ENCODE results near the gene RAD51B. TPM values are rescaled to one million over a fixed set of nuclear protein-coding genes. Genes with fewer than 3 reads are reported as not detected.
A peak's percentile ranks its signal among the peaks of the same experiment; 100 is the strongest.

RAD51B gene
- total RNA-seq, 2 donors from 2014 or later, result 22.8 to 33.8 TPM

GRCh38 chr14:68603533-68604360 is 784.2 kb downstream of the RAD51B start:
- Histone ChIP-seq H3K36me3 (ENCODE audit: control insufficient read depth, insufficient read depth, low read length) (no peaks in the 10 kb centered on the region), H3K9me3 (ENCODE audit: control insufficient read depth, low read length) (no peaks in the 10 kb centered on the region), H3K27me3 (ENCODE audit: control insufficient read depth, insufficient read depth, low read length, poor library complexity, severe bottlenecking) (no peaks in the 10 kb centered on the region), H3K9ac (ENCODE audit: extremely low read depth, low read length, poor library complexity, severe bottlenecking) (no peak overlapping the region), H3K4me3 (ENCODE audit: low read length) (no peak overlapping the region), H3K27ac (ENCODE audit: low read depth, low read length) (no peak overlapping the region), H3K4me1 (ENCODE audit: control insufficient read depth, insufficient read depth, low read length) (peaks cover 13% of the 10 kb centered on the region)
- TF ChIP-seq, protein P1, sequence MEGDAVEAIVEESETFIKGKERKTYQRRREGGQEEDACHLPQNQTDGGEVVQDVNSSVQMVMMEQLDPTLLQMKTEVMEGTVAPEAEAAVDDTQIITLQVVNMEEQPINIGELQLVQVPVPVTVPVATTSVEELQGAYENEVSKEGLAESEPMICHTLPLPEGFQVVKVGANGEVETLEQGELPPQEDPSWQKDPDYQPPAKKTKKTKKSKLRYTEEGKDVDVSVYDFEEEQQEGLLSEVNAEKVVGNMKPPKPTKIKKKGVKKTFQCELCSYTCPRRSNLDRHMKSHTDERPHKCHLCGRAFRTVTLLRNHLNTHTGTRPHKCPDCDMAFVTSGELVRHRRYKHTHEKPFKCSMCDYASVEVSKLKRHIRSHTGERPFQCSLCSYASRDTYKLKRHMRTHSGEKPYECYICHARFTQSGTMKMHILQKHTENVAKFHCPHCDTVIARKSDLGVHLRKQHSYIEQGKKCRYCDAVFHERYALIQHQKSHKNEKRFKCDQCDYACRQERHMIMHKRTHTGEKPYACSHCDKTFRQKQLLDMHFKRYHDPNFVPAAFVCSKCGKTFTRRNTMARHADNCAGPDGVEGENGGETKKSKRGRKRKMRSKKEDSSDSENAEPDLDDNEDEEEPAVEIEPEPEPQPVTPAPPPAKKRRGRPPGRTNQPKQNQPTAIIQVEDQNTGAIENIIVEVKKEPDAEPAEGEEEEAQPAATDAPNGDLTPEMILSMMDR (conservative IDR thresholded peaks at IDR 0.05), result no peak
- Mint-ChIP-seq H3K9me3 (peaks cover 4% of the 10 kb centered on the region), H3K4me1 (peaks cover 37% of the 10 kb centered on the region), H3K4me3 (no peak overlapping the region), H3K27ac (no peak overlapping the region), H3K36me3 (ENCODE audit: low read depth) (peaks cover 1% of the 10 kb centered on the region), H3K27me3 (ENCODE audit: insufficient read depth) (no peaks in the 10 kb centered on the region)
- 96% methylated on average over 22 to 25 of the region's 25 CpGs for WGBS, 2 experiments (ENCODE audit: insufficient coverage in 1 of 2, insufficient read length in 1 of 2)
- DNase-seq, result peak; percentile 37

- peak; percentile 36 for DNase-seq
- Histone ChIP-seq H3K27ac (ENCODE audit: low read depth, low read length) (no peak overlapping the region), H3K36me3 (ENCODE audit: control insufficient read depth, insufficient read depth, low read length) (no peaks in the 10 kb centered on the region), H3K9me3 (ENCODE audit: control insufficient read depth, low read length) (no peaks in the 10 kb centered on the region), H3K9ac (ENCODE audit: extremely low read depth, low read length, poor library complexity, severe bottlenecking) (no peak overlapping the region), H3K4me1 (ENCODE audit: control insufficient read depth, insufficient read depth, low read length) (peaks cover 7% of the 10 kb centered on the region), H3K4me3 (ENCODE audit: low read length) (no peak overlapping the region), H3K27me3 (ENCODE audit: control insufficient read depth, insufficient read depth, low read length, poor library complexity, severe bottlenecking) (no peaks in the 10 kb centered on the region)
- H3K27ac Mint-ChIP-seq, result no peak overlapping the region
- H3K27me3 Mint-ChIP-seq (ENCODE audit: insufficient read depth), result no peaks in the 10 kb centered on the region
- H3K4me1 Mint-ChIP-seq, result peaks cover 31% of the 10 kb centered on the region
- H3K4me3 Mint-ChIP-seq, result no peak overlapping the region
- peaks cover 4% of the 10 kb centered on the region for H3K9me3 Mint-ChIP-seq
- peaks cover 1% of the 10 kb centered on the region for H3K36me3 Mint-ChIP-seq (ENCODE audit: low read depth)
- TF ChIP-seq, protein P1 (conservative IDR thresholded peaks at IDR 0.05), result no peak
- WGBS, 2 experiments (ENCODE audit: insufficient coverage in 1 of 2, insufficient read length in 1 of 2), result 96% methylated on average over 9 of the region's 9 CpGs
These were observed 784.8 kb downstream of the RAD51B start for GRCh38 chr14:68604361-68604730.

GRCh38 chr14:68604822-68605221 is 785.2 kb downstream of the RAD51B start:
- no peak overlapping the region for H3K4me3 Mint-ChIP-seq
- TF ChIP-seq, protein P1 (conservative IDR thresholded peaks at IDR 0.05), result no peak
- H3K9me3 Mint-ChIP-seq, result peaks cover 4% of the 10 kb centered on the region
- no peaks in the 10 kb centered on the region for H3K27me3 ChIP-seq (ENCODE audit: control insufficient read depth, insufficient read depth, low read length, poor library complexity, severe bottlenecking)
- H3K27ac Mint-ChIP-seq, result no peak overlapping the region
- H3K4me1 ChIP-seq (ENCODE audit: control insufficient read depth, insufficient read depth, low read length), result peaks cover 3% of the 10 kb centered on the region
- peaks cover 27% of the 10 kb centered on the region for H3K4me1 Mint-ChIP-seq
- no peaks in the 10 kb centered on the region for H3K27me3 Mint-ChIP-seq (ENCODE audit: insufficient read depth)
- H3K36me3 Mint-ChIP-seq (ENCODE audit: low read depth), result peaks cover 1% of the 10 kb centered on the region
- H3K9me3 ChIP-seq (ENCODE audit: control insufficient read depth, low read length), result no peaks in the 10 kb centered on the region
- no peak overlapping the region for H3K27ac ChIP-seq (ENCODE audit: low read depth, low read length)
- no peak overlapping the region for H3K4me3 ChIP-seq (ENCODE audit: low read length)
- WGBS, 2 experiments (ENCODE audit: insufficient coverage in 1 of 2, insufficient read length in 1 of 2), result 84 to 93% methylated on average over 5 to 10 of the region's 10 CpGs
- peak; percentile 22 for DNase-seq
- H3K9ac ChIP-seq (ENCODE audit: extremely low read depth, low read length, poor library complexity, severe bottlenecking), result no peak overlapping the region
- no peaks in the 10 kb centered on the region for H3K36me3 ChIP-seq (ENCODE audit: control insufficient read depth, insufficient read depth, low read length)

All from endodermal cell (in vitro differentiated cells).